DOHH2 (cell line): ENCODE results near the gene HIVEP1.

Experiments used
- CTCF ChIP-seq: fragments of 200-600 bp; sonication (generic); IDR thresholded peaks from one replicate; pipeline ENCODE4 v1.5.1; 2014; ENCODE audit warnings: antibody characterized with exemption, mild to moderate bottlenecking, low read depth, low read length; ENCODE audit not compliant: poor library complexity, severe bottlenecking
- EZH2phosphoT487 ChIP-seq: fragments of 200-600 bp; sonication (generic); IDR thresholded peaks from 2 replicates; pipeline ENCODE4 v1.6.1; 2017; ENCODE audit warnings: borderline replicate concordance, mild to moderate bottlenecking, antibody characterized with exemption, low read length, moderate library complexity, mixed read lengths

GRCh38 chr6:12165297-12165696, 153.2 kb downstream of the HIVEP1 start:
- no peak for TF ChIP-seq CTCF
- no peak for TF ChIP-seq EZH2phosphoT487
